Measurements from ENCODE around the gene SUN5.

Gene SUN5

GRCh38 chr20:33010133-33010504 is 5.9 kb upstream of the SUN5 start:
- H3K4me3 Mint-ChIP-seq: no peak overlapping the region
- no peak overlapping the region for H3K27ac Mint-ChIP-seq
- peaks cover 3% of the 10 kb centered on the region for H3K4me1 Mint-ChIP-seq
- no peak for ATAC-seq
- peaks cover 3% of the 10 kb centered on the region for H3K9me3 Mint-ChIP-seq
- DNase-seq (ENCODE audit: low spot score in 2 of 2): no peak
- no peaks in the 10 kb centered on the region for H3K36me3 Mint-ChIP-seq

DNA sequence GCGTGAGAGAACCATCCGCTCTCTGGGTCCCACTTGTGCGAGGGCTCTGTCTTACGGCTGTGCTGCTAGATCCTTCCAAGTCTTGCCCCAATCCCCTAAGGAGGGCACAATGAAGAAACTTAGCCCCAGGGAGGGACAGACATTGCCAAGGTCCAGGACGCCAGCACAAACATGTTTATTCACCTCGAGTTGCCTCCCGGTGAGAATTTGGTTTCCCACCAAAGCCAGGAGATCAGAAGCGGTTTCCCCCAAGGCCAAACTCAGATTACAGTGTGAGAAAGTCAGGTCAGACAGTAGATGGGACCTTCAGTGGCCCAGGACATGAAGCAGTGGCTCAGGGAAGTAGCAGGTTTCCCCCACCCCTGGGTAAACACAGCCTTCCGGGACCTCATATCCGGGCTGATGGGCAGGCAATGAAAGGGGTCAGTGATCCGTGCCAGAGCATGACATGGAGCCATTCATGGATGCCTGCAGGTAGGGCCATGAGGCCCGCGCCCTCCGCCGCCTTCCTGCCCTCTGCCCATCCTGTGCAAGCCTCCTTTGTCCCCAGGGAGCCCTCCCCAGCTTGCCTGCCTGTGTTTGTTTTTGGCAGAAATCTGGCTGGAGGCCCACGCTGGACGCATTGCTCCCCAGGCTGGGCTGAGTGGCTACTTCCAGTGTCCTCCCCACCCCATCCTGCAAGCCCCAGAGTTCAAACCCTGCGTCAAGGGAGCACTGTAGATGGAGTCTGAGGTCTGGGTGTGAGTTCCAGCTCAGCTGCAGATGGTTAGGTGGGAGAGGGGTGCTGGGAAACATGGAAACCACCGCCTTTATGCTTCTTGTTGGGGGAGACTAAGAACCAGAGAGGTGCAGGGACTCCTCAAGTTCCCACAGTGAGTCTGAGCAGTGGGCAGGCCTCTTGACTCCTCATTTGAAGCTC is 5.2 kb upstream of the SUN5 start:
- DNase-seq (ENCODE audit: low spot score in 2 of 2) (no peak), ATAC-seq (no peak)
- Mint-ChIP-seq H3K4me1 (peaks cover 5% of the 10 kb centered on the region), H3K36me3 (no peaks in the 10 kb centered on the region), H3K4me3 (no peak overlapping the region), H3K9me3 (peaks cover 4% of the 10 kb centered on the region), H3K27ac (no peak overlapping the region)

DNA sequence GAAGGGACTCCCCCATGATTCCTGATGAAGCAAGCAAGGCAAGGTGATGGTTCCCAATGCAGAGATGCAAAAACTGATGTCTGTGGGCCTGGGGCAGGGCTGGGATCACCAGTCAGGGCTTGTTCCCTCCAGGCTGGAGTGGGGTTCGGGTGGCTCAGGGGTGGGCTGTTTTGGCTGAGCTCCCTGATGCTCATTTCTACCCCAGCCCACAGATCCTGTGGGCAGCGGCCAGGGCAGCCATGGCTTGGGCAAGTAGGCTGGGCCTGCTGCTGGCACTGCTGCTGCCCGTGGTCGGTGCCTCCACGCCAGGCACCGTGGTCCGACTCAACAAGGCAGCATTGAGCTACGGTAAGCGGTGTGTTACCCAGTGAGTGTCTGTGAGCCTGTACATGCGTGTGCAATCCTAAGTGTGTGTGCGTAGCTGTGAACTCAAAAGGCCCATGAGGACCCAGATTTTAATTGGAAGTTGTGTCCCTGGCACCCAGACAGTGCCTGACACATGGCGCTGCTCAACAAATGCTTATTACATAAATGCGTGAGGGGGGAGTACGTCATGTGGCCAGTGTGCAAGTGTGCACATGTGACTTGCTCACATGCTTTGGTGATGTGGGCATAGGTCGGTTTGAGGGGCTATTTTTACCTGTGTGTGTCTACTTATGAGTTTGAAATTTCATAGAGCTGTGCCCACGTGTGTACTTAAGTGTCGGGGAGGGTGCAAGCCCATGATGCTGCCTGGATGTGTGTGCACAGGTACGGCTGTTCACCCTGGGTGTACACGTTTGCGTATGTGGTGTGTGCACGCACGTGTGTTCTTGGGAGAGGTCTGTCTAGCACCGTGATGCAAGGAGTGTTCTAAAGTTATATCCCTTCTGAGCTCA is 4.3 kb upstream of the SUN5 start:
- DNase-seq (ENCODE audit: low spot score in 2 of 2) (no peak), ATAC-seq (peak; percentile 12)
- peaks cover 5% of the 10 kb centered on the region for H3K4me1 Mint-ChIP-seq
- peaks cover 4% of the 10 kb centered on the region for H3K9me3 Mint-ChIP-seq
- no peak overlapping the region for H3K4me3 Mint-ChIP-seq
- no peak overlapping the region for H3K27ac Mint-ChIP-seq
- H3K36me3 Mint-ChIP-seq: no peaks in the 10 kb centered on the region

DNA sequence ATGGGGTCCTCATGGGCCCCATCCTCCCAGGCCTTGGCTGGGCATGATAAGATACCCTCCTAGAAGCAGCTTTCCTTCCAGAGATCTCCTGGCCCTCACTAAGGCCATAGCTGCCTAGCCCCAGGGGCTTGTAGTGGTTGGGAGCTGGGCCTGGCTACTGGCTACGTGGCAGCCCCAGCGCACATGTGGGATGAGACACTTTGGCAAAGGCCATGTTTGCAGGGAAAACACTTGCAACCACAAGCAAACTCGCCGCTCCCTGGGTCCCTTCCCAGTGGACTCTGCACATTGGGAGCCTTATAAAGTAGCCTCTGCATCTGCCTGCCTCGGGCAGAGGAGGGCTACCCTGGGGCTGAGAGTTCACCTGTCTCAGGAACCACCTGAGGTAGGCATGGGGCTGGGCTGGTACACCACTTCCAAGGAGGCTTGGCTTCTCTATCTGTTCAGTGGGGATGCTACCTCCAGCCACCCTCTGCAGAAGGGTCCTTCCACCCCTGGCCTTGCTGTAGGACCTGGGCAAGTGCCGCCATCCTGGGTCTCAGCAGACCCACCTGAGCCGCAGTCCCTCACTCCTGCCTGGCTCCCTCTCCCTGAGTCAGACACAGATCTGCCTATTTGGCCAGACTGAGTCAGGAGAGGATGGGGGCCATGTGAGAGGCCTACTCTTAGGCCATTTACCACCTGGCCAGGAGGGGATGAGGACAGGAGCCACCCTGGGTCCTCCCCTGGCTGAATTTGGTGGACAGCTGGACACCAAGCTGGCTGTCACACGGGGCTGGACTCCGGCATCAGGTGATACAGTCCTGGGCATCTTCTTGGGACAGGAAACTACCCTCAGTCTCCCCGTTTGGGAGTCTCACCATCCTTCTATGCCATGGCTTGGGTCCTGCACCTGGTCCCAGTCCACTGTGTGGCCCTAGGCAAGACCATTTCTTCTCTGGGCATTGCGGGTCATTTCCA is 3.4 kb upstream of the SUN5 start, which contains the start of gene BPIFB2:
BPIFB2 (plus strand) TSS at position 329 of the 960 bp plus-strand sequence. CDS start 871 bp downstream, outside the sequence.
- ATAC-seq (no peak), DNase-seq (ENCODE audit: low spot score in 2 of 2) (no peak)
- Mint-ChIP-seq H3K36me3 (no peaks in the 10 kb centered on the region), H3K9me3 (peaks cover 4% of the 10 kb centered on the region), H3K4me1 (peaks cover 5% of the 10 kb centered on the region), H3K27ac (no peak within 1 kb of the TSS), H3K4me3 (no peak within 1 kb of the TSS)

- H3K4me1 Mint-ChIP-seq: peaks cover 5% of the 10 kb centered on the region
- ATAC-seq (no peak), DNase-seq (ENCODE audit: low spot score in 2 of 2) (no peak)
- H3K27ac Mint-ChIP-seq: no peak overlapping the region
- H3K36me3 Mint-ChIP-seq: no peaks in the 10 kb centered on the region
- peaks cover 4% of the 10 kb centered on the region for H3K9me3 Mint-ChIP-seq
- H3K4me3 Mint-ChIP-seq: no peak overlapping the region
Measured at GRCh38 chr20:33006776-33007375, 2.6 kb upstream of the SUN5 start.

GRCh38 chr20:33005908-33006775 is 1.9 kb upstream of the SUN5 start:
- DNase-seq (ENCODE audit: low spot score in 2 of 2): no peak
- Mint-ChIP-seq H3K4me3 (no peak overlapping the region), H3K36me3 (no peaks in the 10 kb centered on the region), H3K4me1 (peaks cover 5% of the 10 kb centered on the region), H3K9me3 (peaks cover 4% of the 10 kb centered on the region), H3K27ac (no peak overlapping the region)
- no peak for ATAC-seq

DNA sequence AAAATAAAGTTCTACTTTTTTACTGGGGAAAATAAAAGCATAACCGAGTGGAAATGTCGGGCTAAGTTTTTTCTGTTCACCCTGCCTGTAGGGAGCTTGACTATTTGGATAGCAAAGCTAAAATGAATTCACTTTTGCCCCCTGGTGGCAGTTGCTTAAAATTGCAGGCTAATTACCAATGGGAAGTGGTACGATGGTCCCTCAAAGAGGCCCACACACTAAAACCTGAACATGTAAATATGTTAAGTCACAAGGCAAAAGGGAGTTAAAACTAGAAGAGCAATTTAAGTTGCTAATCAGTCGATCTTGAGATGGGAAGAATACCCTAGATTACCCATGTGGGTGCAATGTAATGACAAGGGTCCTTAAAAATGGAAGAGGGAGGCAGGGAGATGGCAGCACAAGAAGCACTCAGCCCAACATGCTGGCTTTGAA is 916 bp upstream of the SUN5 start:
- Mint-ChIP-seq H3K27ac (no peak overlapping the region), H3K9me3 (peaks cover 4% of the 10 kb centered on the region)
- peak in 1 of 2 donors; percentile 60 for DNase-seq (ENCODE audit: low spot score in 2 of 2)

GRCh38 chr20:33002087-33002808 is 2.0 kb downstream of the SUN5 start:
- Mint-ChIP-seq H3K27ac (peak overlapping the region; percentile 44), H3K36me3 (no peaks in the 10 kb centered on the region), H3K4me1 (peaks cover 10% of the 10 kb centered on the region), H3K4me3 (no peak overlapping the region), H3K9me3 (peaks cover 4% of the 10 kb centered on the region)
- DNase-seq (ENCODE audit: low spot score in 2 of 2) (no peak), ATAC-seq (no peak)

More for the DNA sequence above, 916 bp upstream of the SUN5 start:
- Mint-ChIP-seq H3K4me1 (peaks cover 5% of the 10 kb centered on the region), H3K4me3 (no peak overlapping the region), H3K36me3 (no peaks in the 10 kb centered on the region)
- peak; percentile 37 for ATAC-seq

- peak overlapping the region; percentile 39 for H3K27ac Mint-ChIP-seq
- peaks cover 12% of the 10 kb centered on the region for H3K4me1 Mint-ChIP-seq
- DNase-seq (ENCODE audit: low spot score in 2 of 2) (no peak), ATAC-seq (no peak)
- H3K36me3 Mint-ChIP-seq: no peaks in the 10 kb centered on the region
- peaks cover 4% of the 10 kb centered on the region for H3K9me3 Mint-ChIP-seq
- no peak overlapping the region for H3K4me3 Mint-ChIP-seq
Measured at GRCh38 chr20:33000802-33001466, 3.3 kb downstream of the SUN5 start.

- DNase-seq (ENCODE audit: low spot score in 2 of 2) (no peak), ATAC-seq (no peak)
- Mint-ChIP-seq H3K36me3 (no peaks in the 10 kb centered on the region), H3K4me1 (peaks cover 7% of the 10 kb centered on the region), H3K9me3 (no peaks in the 10 kb centered on the region), H3K4me3 (no peak overlapping the region), H3K27ac (peak overlapping the region; percentile 39)
Measured at GRCh38 chr20:32999603-33000250, 4.5 kb downstream of the SUN5 start.

DNA sequence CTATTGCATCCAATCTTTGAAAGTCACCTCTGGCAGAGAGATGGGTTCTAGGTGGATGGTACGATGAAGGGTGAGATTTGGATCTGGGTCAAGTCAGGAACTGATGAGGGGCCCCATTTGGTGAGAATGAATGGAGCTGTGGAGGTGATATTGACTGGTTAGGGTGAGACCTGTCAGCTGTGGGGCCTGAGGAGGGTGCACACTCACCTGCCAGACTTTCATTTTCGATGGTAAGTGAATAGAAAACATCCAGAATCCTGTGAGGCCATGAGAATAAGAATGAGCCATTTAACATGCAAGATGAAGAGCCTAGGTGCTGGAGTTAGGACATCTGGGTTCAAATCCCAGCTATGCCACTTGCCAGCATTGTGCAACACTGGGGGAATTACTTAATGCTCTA is 6.8 kb downstream of the SUN5 start:
- DNase-seq (ENCODE audit: low spot score in 2 of 2): no peak
- ATAC-seq: no peak
- no peaks in the 10 kb centered on the region for H3K9me3 Mint-ChIP-seq
- peak overlapping the region; percentile 71 for H3K27ac Mint-ChIP-seq
- no peaks in the 10 kb centered on the region for H3K36me3 Mint-ChIP-seq
- peaks cover 7% of the 10 kb centered on the region for H3K4me1 Mint-ChIP-seq
- no peak overlapping the region for H3K4me3 Mint-ChIP-seq

DNA sequence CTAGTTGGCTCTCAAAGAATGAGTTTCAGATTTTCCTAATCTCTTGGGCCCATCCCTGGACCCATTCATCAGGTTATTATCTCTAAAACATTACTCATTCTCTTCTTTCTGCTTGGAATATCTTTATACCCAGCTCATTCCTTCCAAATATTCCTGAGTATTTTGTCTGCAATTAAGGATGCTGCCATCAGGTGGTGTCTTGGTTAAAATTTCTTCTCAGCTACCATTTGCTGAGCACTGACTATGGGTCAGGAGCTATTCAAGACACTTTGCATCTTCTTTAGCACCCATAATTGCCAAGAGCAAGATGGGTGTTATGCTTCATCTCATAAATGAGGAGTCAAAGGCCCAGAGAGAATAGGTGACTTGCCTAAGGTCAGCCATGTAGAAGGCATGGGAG is 8.4 kb downstream of the SUN5 start:
- no peak overlapping the region for H3K27ac Mint-ChIP-seq
- H3K4me1 Mint-ChIP-seq: peaks cover 12% of the 10 kb centered on the region
- no peak overlapping the region for H3K4me3 Mint-ChIP-seq
- no peak for ATAC-seq
- DNase-seq (ENCODE audit: low spot score in 2 of 2): no peak
- H3K9me3 Mint-ChIP-seq: no peaks in the 10 kb centered on the region
- H3K36me3 Mint-ChIP-seq: no peaks in the 10 kb centered on the region

All from stimulated activated effector memory CD8-positive, alpha-beta T cell treated with anti-CD3 and anti-CD28 coated beads, Interleukin-12 subunit alpha, Interleukin-12 subunit beta, amount 100 ng/mL, for 72 hours (primary cell).